A549 (cell line): ENCODE measurements around the gene NFX1.

Experiments used
- BHLHE40 ChIP-seq: IDR thresholded peaks from 2 replicates; pipeline ENCODE4 v1.6.1; 2012; ENCODE audit warnings: low read depth, low read length, inconsistent platforms
- GATA3 ChIP-seq: IDR thresholded peaks from 2 replicates; pipeline ENCODE4 v1.6.1; 2012; ENCODE audit warnings: borderline replicate concordance
- POLR2A ChIP-seq: IDR thresholded peaks from 2 replicates; pipeline ENCODE4 v1.6.1; 2012; ENCODE audit warnings: mild to moderate bottlenecking, low read length
- TF ChIP-seq, protein P1 (sequence below): fragments of 200-600 bp; sonication (generic); IDR thresholded peaks from 2 replicates; pipeline ENCODE4 v1.6.1; 2016; ENCODE audit warnings: antibody characterized with exemption, mild to moderate bottlenecking, moderate library complexity

DNA sequence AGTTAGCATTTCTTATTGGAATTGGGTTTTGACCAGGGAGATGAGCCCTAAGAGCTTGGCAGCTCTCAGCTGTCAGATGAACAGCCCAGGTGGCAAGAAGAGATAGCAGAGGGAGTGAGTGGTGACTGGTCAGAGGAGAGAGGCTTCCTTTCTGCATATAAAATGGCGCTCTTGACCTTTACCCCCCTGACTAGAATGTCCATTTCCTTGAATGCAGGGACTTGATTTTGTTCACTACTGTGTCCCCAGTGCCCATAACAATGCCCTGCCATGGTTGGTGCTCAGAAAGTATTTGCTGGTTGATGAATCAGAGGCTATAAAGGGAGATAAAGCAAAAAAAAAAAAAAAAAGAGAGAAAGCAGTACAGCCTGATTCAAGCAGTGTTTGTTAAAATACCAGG is 18.3 kb upstream of the NFX1 start:
- TF ChIP-seq POLR2A: no peak
- no peak for TF ChIP-seq BHLHE40
- TF ChIP-seq, protein P1, sequence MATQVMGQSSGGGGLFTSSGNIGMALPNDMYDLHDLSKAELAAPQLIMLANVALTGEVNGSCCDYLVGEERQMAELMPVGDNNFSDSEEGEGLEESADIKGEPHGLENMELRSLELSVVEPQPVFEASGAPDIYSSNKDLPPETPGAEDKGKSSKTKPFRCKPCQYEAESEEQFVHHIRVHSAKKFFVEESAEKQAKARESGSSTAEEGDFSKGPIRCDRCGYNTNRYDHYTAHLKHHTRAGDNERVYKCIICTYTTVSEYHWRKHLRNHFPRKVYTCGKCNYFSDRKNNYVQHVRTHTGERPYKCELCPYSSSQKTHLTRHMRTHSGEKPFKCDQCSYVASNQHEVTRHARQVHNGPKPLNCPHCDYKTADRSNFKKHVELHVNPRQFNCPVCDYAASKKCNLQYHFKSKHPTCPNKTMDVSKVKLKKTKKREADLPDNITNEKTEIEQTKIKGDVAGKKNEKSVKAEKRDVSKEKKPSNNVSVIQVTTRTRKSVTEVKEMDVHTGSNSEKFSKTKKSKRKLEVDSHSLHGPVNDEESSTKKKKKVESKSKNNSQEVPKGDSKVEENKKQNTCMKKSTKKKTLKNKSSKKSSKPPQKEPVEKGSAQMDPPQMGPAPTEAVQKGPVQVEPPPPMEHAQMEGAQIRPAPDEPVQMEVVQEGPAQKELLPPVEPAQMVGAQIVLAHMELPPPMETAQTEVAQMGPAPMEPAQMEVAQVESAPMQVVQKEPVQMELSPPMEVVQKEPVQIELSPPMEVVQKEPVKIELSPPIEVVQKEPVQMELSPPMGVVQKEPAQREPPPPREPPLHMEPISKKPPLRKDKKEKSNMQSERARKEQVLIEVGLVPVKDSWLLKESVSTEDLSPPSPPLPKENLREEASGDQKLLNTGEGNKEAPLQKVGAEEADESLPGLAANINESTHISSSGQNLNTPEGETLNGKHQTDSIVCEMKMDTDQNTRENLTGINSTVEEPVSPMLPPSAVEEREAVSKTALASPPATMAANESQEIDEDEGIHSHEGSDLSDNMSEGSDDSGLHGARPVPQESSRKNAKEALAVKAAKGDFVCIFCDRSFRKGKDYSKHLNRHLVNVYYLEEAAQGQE: no peak
- no peak for TF ChIP-seq GATA3
